WTC11 (cell line): ENCODE measurements around the gene DHX29. TPM values are rescaled to one million over a fixed set of nuclear protein-coding genes. Genes with fewer than 3 reads are reported as not detected.

Experiments
- ATAC-seq: fragments of 200-7000 bp; cut with Tn5 transposase; 2 replicates; pipeline ENCODE4 v1.10.0; 2021; ENCODE audit warnings: mild to moderate bottlenecking, moderate library complexity
- CTCF ChIA-PET: fragments of 300-600 bp; sonication (Branson Sonifier 250); formaldehyde crosslinking; loops from one replicate; lab custom pipeline; 2021; ENCODE audit warnings: antibody characterized with exemption; lab: Charles Lee
- POLR2A ChIA-PET: fragments of 350-600 bp; sonication (Branson Sonifier 250); formaldehyde crosslinking; loops from one replicate; lab custom pipeline; 2021; ENCODE audit warnings: antibody characterized with exemption; lab: Charles Lee
- DNase-seq: peaks from one replicate; pipeline ENCODE4 v3.0.0; 2021; ENCODE audit warnings: low spot score
- H3K27ac Mint-ChIP-seq: 2 replicates; pipeline ENCODE4 v1.8.0; 2021; ENCODE audit warnings: mixed read lengths
- H3K27me3 Mint-ChIP-seq: 2 replicates; pipeline ENCODE4 v1.8.0; 2021; ENCODE audit warnings: low read depth, mild to moderate bottlenecking, moderate library complexity, mixed read lengths
- H3K36me3 Mint-ChIP-seq: 2 replicates; pipeline ENCODE4 v1.8.0; 2021; ENCODE audit warnings: mixed read lengths
- H3K4me1 Mint-ChIP-seq: 2 replicates; pipeline ENCODE4 v1.8.0; 2022; ENCODE audit warnings: mixed read lengths
- H3K4me3 Mint-ChIP-seq: 2 replicates; pipeline ENCODE4 v1.8.0; 2021; ENCODE audit warnings: mild to moderate bottlenecking, moderate library complexity, mixed read lengths
- H3K9me3 Mint-ChIP-seq: 2 replicates; pipeline ENCODE4 v1.8.0; 2021; ENCODE audit warnings: mixed read lengths
- ATF2 ChIP-seq: sonication (generic); formaldehyde crosslinking; IDR thresholded peaks from 2 replicates; pipeline ENCODE4 v1.8.1; 2022; ENCODE audit warnings: low read depth, missing genetic modification reagents, borderline replicate concordance
- ESRRA ChIP-seq: sonication (generic); formaldehyde crosslinking; IDR thresholded peaks from 2 replicates; pipeline ENCODE4 v1.8.1; 2022; ENCODE audit warnings: mild to moderate bottlenecking, missing genetic modification reagents, borderline replicate concordance
- ETV6 ChIP-seq: sonication (generic); formaldehyde crosslinking; IDR thresholded peaks from 2 replicates; pipeline ENCODE4 v1.8.1; 2022; ENCODE audit warnings: mild to moderate bottlenecking, missing genetic modification reagents
- FOXP4 ChIP-seq: sonication (generic); formaldehyde crosslinking; IDR thresholded peaks from 2 replicates; pipeline ENCODE4 v1.8.0; 2022; ENCODE audit warnings: mild to moderate bottlenecking, missing genetic modification reagents
- MXD4 ChIP-seq: fragments of 250-450 bp; sonication (Bioruptor Pico); IDR thresholded peaks from 2 replicates; pipeline ENCODE4 v1.8.0; 2021; ENCODE audit warnings: mild to moderate bottlenecking, moderate library complexity, borderline replicate concordance
- NFYB ChIP-seq: sonication (generic); formaldehyde crosslinking; conservative IDR thresholded peaks from 2 replicates; pipeline ENCODE4 v1.8.0; 2022; ENCODE audit warnings: low read depth, missing genetic modification reagents
- NR3C1 ChIP-seq: sonication (generic); formaldehyde crosslinking; conservative IDR thresholded peaks from 2 replicates; pipeline ENCODE4 v1.8.1; 2023; ENCODE audit warnings: low read depth, mild to moderate bottlenecking, missing genetic modification reagents
- RORB ChIP-seq: fragments of 250-450 bp; sonication (Bioruptor Pico); IDR thresholded peaks from 2 replicates; pipeline ENCODE4 v1.9.0; 2021; ENCODE audit warnings: mild to moderate bottlenecking
- TCF7 ChIP-seq: sonication (generic); formaldehyde crosslinking; IDR thresholded peaks from 2 replicates; pipeline ENCODE4 v1.8.0; 2022; ENCODE audit warnings: mild to moderate bottlenecking, low read depth, missing genetic modification reagents, moderate library complexity
- TP53 ChIP-seq: sonication (generic); formaldehyde crosslinking; IDR thresholded peaks from 2 replicates; pipeline ENCODE4 v1.8.1; 2023; ENCODE audit warnings: mild to moderate bottlenecking, missing genetic modification reagents
- ZBTB21 ChIP-seq: sonication (generic); formaldehyde crosslinking; IDR thresholded peaks from 2 replicates; pipeline ENCODE4 v1.8.1; 2023; ENCODE audit warnings: mild to moderate bottlenecking, missing genetic modification reagents, borderline replicate concordance
- ZMAT4 ChIP-seq: fragments of 250-450 bp; sonication (Bioruptor Pico); IDR thresholded peaks from 2 replicates; pipeline ENCODE4 v1.9.0; 2021; ENCODE audit warnings: mild to moderate bottlenecking
- ZNF416 ChIP-seq: fragments of 250-450 bp; sonication (Bioruptor Pico); IDR thresholded peaks from 2 replicates; pipeline ENCODE4 v1.9.0; 2021; ENCODE audit warnings: mild to moderate bottlenecking, inconsistent platforms
- total RNA-seq: library from RNA; stranded (reverse); gene quantifications from 3 replicates; pipeline ENCODE4 v1.2.3, GENCODE V29; 2021

Gene DHX29
- total RNA-seq, 1 experiment from 2014 or later = 29.7 TPM

GRCh38 chr5:55316837-55317236 lies 9.3 kb upstream of the DHX29 start:
- Mint-ChIP-seq H3K4me1 (peaks cover 14% of the 10 kb centered on the region), H3K9me3 (peaks cover 20% of the 10 kb centered on the region), H3K36me3 (peaks cover 36% of the 10 kb centered on the region)
- CTCF ChIA-PET = no interaction called here
- POLR2A ChIA-PET = interaction anchor here (1.4 kb wide), 1 partner anchor 9 kb away, joined by 4 read pairs; the partner anchor contains the start of genes DHX29 and MTREX
- TF ChIP-seq ATF2 = no peak
- TF ChIP-seq MXD4 = no peak
- TF ChIP-seq NR3C1 (CRISPR knock-in tag) = no peak
- TF ChIP-seq RORB (CRISPR knock-in tag) = no peak
- TF ChIP-seq, all 79 proteins: peak for 0
- ATAC-seq = no peak
- H3K27me3 Mint-ChIP-seq = no peaks in the 10 kb centered on the region
- no peak for DNase-seq
- H3K4me3 Mint-ChIP-seq = no peak overlapping the region
- H3K27ac Mint-ChIP-seq = no peak overlapping the region

- Mint-ChIP-seq H3K4me1 (peaks cover 16% of the 10 kb centered on the region), H3K27ac (no peak overlapping the region), H3K27me3 (no peaks in the 10 kb centered on the region), H3K36me3 (peaks cover 39% of the 10 kb centered on the region), H3K9me3 (peaks cover 20% of the 10 kb centered on the region), H3K4me3 (no peak overlapping the region)
- POLR2A ChIA-PET = interaction anchor here (1.4 kb wide), 1 partner anchor 9 kb away, joined by 4 read pairs; the partner anchor contains the start of genes DHX29 and MTREX
- TF ChIP-seq ZMAT4 (no peak), ETV6 (CRISPR knock-in tag) (no peak), ZBTB21 (CRISPR knock-in tag) (no peak), ESRRA (no peak), FOXP4 (no peak), NFYB (CRISPR knock-in tag) (no peak)
- ATAC-seq (no peak), DNase-seq (no peak)
- CTCF ChIA-PET = no interaction called here
These were observed 8.8 kb upstream of the DHX29 start for GRCh38 chr5:55316289-55316688.

- no peak for DNase-seq
- ChIA-PET CTCF (no interaction called here), POLR2A (no interaction called here)
- Mint-ChIP-seq H3K36me3 (peaks cover 36% of the 10 kb centered on the region), H3K27me3 (no peaks in the 10 kb centered on the region), H3K27ac (peak overlapping the region; percentile 58), H3K4me1 (peaks cover 17% of the 10 kb centered on the region), H3K4me3 (no peak overlapping the region), H3K9me3 (peaks cover 13% of the 10 kb centered on the region)
- ATAC-seq = no peak
- TF ChIP-seq TCF7 = no peak
These were observed 6.5 kb upstream of the DHX29 start for GRCh38 chr5:55313870-55314617.

- no peak for DNase-seq
- ChIA-PET CTCF (interaction anchor here (1.3 to 2.3 kb wide), 2 partner anchors 16 to 132 kb away, joined by 4 to 8 read pairs; no protein-coding TSS in a partner anchor), POLR2A (interaction anchor here (0.6 to 1.9 kb wide), 5 partner anchors 8 to 997 kb away, joined by 3 to 6 read pairs (median 4); no protein-coding TSS in a partner anchor)
- no peak for ATAC-seq
- TF ChIP-seq ZNF416 (CRISPR knock-in tag) (0 out of 2 replicates have a peak, but pooled peaks have one; percentile 29), TP53 (no peak)
- H3K27me3 Mint-ChIP-seq = no peaks in the 10 kb centered on the region
- no peak overlapping the region for H3K4me3 Mint-ChIP-seq
- peaks cover 12% of the 10 kb centered on the region for H3K36me3 Mint-ChIP-seq
- peaks cover 13% of the 10 kb centered on the region for H3K4me1 Mint-ChIP-seq
- no peaks in the 10 kb centered on the region for H3K9me3 Mint-ChIP-seq
- no peak overlapping the region for H3K27ac Mint-ChIP-seq
These were observed 851 bp upstream of the DHX29 start for GRCh38 chr5:55308254-55308836.
